ENCODE data around the gene SLX4IP.

Gene SLX4IP

DNA sequence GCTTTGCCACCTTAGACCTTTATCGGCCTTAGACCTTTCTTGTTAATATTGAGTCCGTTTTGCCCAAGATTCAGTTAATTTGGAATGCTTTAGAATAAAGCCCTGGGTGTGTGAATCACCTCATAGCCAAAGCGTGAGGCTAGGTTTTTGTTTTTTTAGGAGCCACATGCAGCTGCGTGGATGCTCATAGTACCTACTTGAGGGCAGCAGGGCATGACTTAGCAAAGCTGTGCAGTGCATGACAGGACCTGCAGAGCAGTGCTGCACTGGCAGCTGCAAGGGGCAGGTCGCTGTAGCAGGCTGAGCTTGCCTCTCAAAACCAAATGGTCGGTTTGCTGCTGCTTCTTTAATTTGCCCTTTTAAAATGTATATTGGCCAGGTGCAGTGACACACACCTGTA lies 122.6 kb downstream of the SLX4IP start:
- no peak for DNase-seq
- TF ChIP-seq, protein P1, sequence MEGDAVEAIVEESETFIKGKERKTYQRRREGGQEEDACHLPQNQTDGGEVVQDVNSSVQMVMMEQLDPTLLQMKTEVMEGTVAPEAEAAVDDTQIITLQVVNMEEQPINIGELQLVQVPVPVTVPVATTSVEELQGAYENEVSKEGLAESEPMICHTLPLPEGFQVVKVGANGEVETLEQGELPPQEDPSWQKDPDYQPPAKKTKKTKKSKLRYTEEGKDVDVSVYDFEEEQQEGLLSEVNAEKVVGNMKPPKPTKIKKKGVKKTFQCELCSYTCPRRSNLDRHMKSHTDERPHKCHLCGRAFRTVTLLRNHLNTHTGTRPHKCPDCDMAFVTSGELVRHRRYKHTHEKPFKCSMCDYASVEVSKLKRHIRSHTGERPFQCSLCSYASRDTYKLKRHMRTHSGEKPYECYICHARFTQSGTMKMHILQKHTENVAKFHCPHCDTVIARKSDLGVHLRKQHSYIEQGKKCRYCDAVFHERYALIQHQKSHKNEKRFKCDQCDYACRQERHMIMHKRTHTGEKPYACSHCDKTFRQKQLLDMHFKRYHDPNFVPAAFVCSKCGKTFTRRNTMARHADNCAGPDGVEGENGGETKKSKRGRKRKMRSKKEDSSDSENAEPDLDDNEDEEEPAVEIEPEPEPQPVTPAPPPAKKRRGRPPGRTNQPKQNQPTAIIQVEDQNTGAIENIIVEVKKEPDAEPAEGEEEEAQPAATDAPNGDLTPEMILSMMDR (IDR thresholded peaks at IDR 0.05; ENCODE audit: low read depth, low read length), result no peak
- Histone ChIP-seq H3K4me3 (ENCODE audit: low read depth, low read length) (no peak overlapping the region), H3K9me3 (ENCODE audit: severe bottlenecking) (no peaks in the 10 kb centered on the region), H3K27me3 (ENCODE audit: insufficient read depth, low read depth, severe bottlenecking) (no peaks in the 10 kb centered on the region), H3K27ac (no peak overlapping the region), H3K36me3 (no peaks in the 10 kb centered on the region)

DNA sequence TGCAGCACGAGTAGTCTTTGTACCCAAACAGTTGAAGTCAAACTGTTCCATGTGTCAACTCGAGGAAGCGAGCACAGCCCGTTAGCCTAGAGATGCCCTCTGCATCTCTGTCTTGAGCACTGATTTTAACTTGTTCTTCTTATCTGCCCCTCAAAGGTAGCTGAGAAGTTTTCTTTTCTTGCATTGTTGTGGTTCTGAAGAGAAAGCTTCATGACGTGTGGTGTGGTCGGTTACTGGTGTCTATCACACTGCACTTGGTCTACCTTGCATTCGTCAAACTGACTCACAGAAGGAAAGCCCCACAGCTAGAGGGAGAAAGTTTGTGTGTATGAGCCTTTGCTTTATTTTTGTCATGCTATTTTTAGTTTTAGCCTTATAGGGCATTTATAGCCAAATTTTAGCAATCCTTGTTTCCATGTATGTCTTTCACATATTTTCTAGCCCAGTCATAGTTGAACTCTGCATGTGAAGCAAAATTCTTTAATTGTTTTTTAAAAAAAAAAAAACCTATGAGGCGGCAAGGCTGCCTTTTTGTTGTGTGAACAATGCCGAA lies 123.6 kb downstream of the SLX4IP start:
- Histone ChIP-seq H3K27me3 (ENCODE audit: insufficient read depth, low read depth, severe bottlenecking) (no peaks in the 10 kb centered on the region), H3K36me3 (no peaks in the 10 kb centered on the region), H3K4me3 (ENCODE audit: low read depth, low read length) (no peak overlapping the region), H3K9me3 (ENCODE audit: severe bottlenecking) (no peaks in the 10 kb centered on the region), H3K27ac (no peak overlapping the region)
- no peak for DNase-seq
- TF ChIP-seq, protein P1 (IDR thresholded peaks at IDR 0.05; ENCODE audit: low read depth, low read length), result no peak

DNA sequence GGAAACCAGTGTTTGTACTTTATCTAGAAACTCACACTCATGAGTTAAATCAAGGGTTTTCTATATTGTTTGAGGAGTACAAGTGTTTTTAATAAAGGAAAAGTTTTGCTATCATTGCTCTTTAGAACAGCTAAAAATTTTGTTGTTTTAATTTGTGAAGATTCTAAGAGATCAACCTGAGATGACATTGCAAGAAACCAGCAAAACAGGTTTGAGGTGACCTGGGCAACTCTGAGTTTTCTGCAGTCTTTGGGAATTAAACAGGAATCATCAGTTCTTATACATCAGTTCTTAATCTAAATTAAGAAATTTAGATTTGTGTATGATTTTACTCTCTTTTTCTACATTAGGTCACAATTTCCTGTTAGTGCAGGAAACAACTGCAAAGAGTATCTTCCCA lies 124.2 kb downstream of the SLX4IP start:
- Histone ChIP-seq H3K9me3 (ENCODE audit: severe bottlenecking) (no peaks in the 10 kb centered on the region), H3K27me3 (ENCODE audit: insufficient read depth, low read depth, severe bottlenecking) (no peaks in the 10 kb centered on the region), H3K27ac (no peak overlapping the region), H3K36me3 (no peaks in the 10 kb centered on the region), H3K4me3 (ENCODE audit: low read depth, low read length) (no peak overlapping the region)
- DNase-seq, result no peak
- TF ChIP-seq, protein P1 (IDR thresholded peaks at IDR 0.05; ENCODE audit: low read depth, low read length), result no peak

DNA sequence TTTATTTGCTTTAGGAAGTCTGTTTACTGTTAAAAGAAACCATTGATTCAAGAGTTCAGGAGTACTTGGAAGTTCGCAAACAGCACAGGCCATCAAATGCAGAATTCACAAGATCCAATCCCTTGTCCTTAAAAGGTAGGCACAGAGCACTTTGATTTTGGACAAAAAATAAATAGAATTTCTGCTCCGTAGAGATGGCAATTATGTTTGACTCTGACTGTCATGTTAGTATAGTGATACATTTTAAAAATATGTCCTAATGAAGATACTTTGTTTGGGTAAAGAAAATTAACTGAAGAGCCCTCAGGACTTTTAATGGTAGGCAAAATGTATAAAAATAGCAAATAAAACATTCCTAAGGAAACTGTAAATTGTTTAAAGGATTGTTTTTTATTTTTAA lies 125.6 kb downstream of the SLX4IP start:
- Histone ChIP-seq H3K9me3 (ENCODE audit: severe bottlenecking) (no peaks in the 10 kb centered on the region), H3K36me3 (no peaks in the 10 kb centered on the region), H3K4me3 (ENCODE audit: low read depth, low read length) (no peak overlapping the region), H3K27me3 (ENCODE audit: insufficient read depth, low read depth, severe bottlenecking) (no peaks in the 10 kb centered on the region), H3K27ac (no peak overlapping the region)
- DNase-seq, result no peak
- TF ChIP-seq, protein P1 (IDR thresholded peaks at IDR 0.05; ENCODE audit: low read depth, low read length), result no peak

DNA sequence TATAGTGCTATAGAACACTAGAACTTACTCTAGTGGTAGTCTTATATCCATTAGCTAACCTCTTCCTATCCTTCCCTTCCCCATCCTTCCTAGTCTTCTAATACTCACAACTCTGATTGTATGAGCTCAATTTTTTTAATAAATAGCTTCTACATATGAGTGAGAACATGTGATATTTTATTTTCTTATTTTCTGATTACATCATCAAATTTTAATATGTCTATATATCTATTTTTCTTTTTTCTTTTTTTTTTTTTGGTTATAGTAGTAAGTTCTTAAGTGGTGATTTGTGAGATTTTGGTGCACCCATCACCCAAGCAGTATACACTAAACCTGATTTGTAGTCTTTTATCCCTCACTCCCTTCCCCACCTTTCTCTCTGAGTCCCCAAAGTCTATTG lies 126.2 kb downstream of the SLX4IP start:
- no peaks in the 10 kb centered on the region for H3K27me3 ChIP-seq (ENCODE audit: insufficient read depth, low read depth, severe bottlenecking)
- no peak for DNase-seq
- H3K4me3 ChIP-seq (ENCODE audit: low read depth, low read length), result no peak overlapping the region
- no peak overlapping the region for H3K27ac ChIP-seq
- TF ChIP-seq, protein P1 (IDR thresholded peaks at IDR 0.05; ENCODE audit: low read depth, low read length), result no peak
- no peaks in the 10 kb centered on the region for H3K36me3 ChIP-seq
- no peaks in the 10 kb centered on the region for H3K9me3 ChIP-seq (ENCODE audit: severe bottlenecking)

DNA sequence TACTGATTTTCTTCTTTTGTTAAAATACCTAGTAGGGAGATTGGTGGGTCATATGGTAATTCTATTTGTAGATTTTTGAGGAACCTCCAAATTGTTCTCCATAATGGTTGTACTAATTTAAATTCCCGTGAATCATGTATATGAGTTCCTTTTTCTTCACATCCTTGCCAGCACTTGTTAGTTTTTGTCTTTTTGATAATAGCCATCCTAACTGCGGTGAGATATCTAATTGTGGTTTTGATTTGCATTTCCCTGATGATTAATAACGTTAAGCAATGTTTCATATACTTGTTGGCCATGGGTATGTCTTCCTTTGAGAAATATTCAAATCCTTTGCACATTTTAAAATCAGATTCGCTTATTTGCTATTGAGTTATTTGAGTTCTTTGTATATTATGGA lies 127.8 kb downstream of the SLX4IP start:
- Histone ChIP-seq H3K36me3 (no peaks in the 10 kb centered on the region), H3K9me3 (ENCODE audit: severe bottlenecking) (no peaks in the 10 kb centered on the region), H3K27ac (no peak overlapping the region), H3K27me3 (ENCODE audit: insufficient read depth, low read depth, severe bottlenecking) (no peaks in the 10 kb centered on the region), H3K4me3 (ENCODE audit: low read depth, low read length) (no peak overlapping the region)
- DNase-seq, result no peak
- TF ChIP-seq, protein P1 (IDR thresholded peaks at IDR 0.05; ENCODE audit: low read depth, low read length), result no peak

Data from WERI-Rb-1 (cell line).